ENCODE measurements around the gene SOX6.

Gene SOX6

DNA sequence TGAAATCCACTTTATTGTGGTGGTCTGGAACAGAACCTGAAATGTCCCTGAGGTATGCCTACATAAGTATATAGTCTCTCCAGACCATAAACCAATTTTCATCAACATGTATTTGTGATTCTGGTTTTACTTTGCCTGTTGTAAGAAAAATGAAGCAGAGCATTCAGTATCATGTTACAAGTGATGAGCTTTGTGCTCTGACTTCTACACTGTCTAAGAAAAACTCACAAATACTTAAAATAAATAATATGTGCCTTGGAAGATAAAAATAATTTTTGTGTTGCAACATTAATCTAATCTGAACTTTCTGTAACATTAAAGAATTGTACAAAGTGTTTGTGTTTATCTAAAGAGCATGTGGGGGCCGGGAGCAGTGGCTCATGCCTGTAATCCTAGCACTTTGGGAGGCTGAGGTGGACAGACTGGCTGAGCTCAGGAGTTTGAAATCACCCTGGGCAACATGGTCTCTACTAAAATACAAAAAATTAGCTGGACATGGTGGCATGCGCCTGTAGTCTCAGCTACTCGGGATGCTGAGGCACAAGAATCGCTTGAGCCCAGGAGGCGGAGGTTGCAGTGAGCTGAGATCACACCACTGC lies 219.5 kb downstream of the SOX6 start:
- no peak for DNase-seq

DNA sequence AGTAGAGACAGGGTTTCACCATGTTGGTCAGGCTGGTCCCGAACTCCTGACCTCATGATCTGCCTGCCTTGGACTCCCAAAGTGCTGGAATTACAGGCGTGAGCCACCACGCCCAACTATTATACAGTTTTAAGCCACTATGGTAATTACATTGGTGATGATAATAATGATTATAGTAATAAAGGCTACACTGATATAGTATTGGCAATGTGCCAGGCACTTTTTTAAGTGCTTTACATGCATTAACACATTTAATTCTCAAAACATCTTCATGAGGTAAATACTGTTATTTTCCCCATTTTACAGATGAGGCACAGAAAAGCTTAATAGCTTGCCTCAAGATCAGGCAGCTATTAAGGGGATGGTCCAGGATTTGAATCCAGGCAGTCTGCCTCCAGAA lies 222.5 kb downstream of the SOX6 start:
- DNase-seq, result no peak

GRCh38 chr11:16127732-16128131 lies 228.6 kb downstream of the SOX6 start:
- no peak for DNase-seq

GRCh38 chr11:16126362-16126761 lies 230.0 kb downstream of the SOX6 start:
- DNase-seq, result no peak

DNA sequence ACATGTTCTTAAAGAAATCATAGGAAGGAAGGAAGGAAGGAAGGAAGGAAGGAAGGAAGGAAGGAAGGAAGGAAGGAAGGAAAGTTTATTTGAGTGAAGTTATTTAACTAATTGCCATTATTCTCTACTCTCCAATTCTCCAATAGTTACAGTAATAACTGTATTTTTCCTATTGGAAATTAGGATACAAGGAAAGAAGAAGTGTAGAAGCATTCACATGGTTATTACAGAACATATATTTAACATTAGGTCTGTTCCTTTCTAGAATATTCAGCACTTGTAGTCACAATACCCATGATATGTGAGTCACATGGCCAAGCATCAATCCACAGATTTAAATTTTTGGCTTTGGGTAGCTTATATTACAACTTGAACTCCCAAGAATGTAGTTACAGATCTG lies 230.6 kb downstream of the SOX6 start:
- DNase-seq, result no peak

- no peak for DNase-seq
These were observed 232.0 kb downstream of the SOX6 start for GRCh38 chr11:16124390-16124789.

DNA sequence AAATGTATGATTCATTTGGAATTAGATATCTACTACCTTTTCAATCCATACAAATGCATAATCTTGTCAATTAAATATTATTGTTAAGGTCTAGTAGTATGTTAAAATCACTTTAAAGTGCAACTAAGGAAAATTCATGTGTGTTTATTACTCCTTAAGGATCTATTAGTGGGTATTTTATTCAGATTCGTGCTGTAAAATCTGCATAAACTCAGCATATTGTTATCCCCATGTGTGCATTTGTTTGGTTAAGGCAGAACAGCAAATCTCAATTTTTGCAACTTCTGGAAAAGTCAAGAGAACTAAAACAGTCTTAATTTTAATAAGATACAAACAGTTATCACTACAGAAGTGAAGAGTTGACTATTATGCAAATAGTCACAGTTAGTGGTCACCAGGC lies 234.5 kb downstream of the SOX6 start:
- DNase-seq, result no peak

GRCh38 chr11:16120008-16120407 lies 236.3 kb downstream of the SOX6 start:
- DNase-seq, result no peak

DNA sequence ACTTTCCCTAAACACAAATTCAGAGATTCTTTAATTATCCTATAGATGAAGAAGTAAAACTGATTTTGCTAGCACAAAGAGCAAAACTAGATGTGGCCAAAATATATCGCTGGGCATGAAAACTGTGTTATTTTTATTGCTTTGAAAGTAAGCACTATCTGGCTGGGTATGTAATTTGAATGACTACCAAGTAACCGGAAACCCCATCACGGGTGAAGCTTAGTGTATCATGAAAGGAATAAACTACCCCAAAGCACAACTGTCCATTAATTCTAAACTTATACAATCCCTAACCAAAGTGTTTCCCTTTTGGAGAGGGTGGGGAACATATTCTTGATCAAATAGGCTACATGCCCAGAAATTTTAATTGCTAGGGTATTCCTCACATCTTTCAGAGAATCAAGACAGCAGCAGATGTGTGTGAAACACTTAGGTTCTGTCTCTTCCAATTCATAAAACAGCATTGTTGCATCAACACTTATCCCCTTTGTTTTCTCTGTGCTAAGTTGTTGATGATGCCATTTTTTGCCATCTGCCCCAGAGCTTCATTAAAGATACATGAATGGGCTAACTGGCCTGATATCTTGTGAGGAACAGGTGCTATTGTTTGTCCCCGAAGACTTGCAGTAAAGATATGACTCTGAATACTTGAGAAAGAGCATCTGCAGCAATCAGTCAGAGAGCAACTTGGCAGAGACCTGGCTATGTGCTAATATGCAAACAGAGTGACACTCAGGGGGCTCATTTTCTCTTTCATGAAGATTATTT lies 238.2 kb downstream of the SOX6 start:
- no peak for DNase-seq

DNA sequence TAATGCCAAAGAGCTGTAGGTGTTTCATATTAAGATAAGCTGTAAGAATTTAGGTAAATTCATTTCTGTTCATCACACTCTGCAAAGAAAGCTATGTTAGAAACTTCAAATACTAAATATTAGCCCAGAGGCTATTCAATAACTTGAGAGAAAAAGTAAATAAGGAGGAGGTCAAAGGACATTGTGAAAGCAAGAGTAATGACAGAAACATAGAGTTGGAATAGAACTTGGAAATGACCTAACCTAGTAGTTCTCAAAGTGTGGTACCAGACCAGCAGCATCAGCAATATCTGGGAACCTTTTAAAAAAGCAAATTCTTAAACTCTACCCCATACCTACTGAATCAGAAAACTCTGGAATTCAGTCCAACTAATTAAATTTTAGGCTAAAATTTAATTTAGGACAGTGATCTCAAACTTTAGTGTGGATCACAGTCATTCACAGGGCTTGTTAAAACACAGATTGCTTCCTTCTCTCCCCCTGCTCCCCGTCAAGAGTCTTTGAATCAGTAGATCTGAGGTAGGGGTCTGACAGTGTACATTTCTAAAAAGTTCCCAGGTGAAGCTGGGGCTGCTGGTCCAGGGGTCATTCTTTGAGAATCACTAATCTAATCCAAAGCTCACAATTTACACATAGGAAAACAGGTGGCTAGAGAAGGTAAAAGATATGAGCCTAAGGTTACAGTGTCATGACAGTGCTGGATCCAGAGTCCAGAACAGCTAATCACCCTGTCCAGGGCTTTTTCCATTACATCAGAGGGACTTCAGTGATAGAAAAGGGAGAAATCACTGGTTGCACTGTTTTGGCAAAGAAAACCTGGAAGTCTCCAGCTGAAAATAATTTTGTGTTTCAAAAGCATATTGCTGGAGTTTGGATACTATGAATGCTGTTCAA lies 241.1 kb downstream of the SOX6 start:
- DNase-seq, result no peak

GRCh38 chr11:16114431-16114830 lies 241.9 kb downstream of the SOX6 start:
- no peak for DNase-seq

- DNase-seq, result no peak
These were observed 244.7 kb downstream of the SOX6 start for GRCh38 chr11:16111690-16112089.

GRCh38 chr11:16110886-16111285 lies 245.5 kb downstream of the SOX6 start:
- DNase-seq, result no peak

GRCh38 chr11:16099343-16099900 lies 256.9 kb downstream of the SOX6 start:
- no peak for DNase-seq

GRCh38 chr11:16098526-16099205 lies 257.7 kb downstream of the SOX6 start:
- DNase-seq, result no peak

- DNase-seq, result no peak
These were observed 258.8 kb downstream of the SOX6 start for GRCh38 chr11:16097543-16097942.

GRCh38 chr11:16096336-16096735 lies 260.0 kb downstream of the SOX6 start:
- no peak for DNase-seq

DNA sequence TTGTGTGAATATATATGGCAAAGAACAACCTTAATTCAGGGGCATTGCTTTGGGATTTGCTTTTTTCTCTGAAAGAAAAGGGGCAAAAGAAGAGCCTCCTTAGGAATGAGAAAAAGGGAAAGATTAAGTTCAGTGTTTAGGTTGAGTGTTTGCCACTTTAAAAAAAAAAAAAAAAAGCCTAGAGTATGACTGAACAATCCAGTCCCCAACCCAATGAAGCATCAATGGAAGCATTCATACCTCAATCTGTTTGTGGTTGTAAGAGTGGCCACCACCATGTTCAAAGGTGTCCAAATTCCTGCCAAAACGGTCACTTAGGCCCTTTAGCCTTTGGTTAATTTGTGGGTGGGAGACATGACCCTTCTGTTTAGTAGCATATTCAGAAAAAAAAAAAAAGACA lies 260.6 kb downstream of the SOX6 start:
- DNase-seq, result no peak

DNA sequence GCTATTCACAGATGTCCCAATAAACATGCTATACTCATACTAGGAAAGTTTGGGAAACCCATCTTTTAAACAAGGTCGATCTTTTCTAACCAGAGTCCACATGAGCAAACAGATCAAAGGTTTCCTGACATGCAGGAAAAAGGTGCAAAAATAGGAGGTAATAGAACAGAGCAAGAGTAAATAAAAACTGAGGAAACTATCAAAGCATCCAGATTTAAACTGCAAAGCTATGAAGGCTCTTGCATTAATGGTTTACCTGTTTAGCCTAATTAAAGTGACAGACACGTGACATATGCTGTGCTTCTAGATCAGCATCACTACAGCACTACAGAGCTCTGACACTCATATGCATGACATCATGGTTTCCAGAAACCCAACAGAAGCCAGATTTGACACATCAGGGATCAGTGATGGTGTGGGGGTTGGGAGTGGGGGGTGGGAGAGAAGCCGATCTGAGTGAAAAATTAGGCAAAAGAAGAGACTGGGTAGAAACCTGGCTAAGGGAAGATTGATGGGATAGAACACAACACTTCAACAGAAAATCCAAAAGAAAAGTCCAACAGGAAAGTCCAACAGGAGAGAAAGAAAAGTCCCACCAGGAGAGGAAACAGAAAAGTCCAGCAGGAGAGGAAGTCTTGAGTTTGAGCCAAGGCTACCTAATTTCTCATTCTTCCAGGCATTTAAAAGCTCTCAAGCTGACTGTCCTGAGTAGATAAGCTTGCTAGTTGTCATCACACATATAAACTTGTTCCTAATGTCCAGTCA lies 262.3 kb downstream of the SOX6 start:
- no peak for DNase-seq

- DNase-seq, result no peak
These were observed 264.5 kb downstream of the SOX6 start for GRCh38 chr11:16091862-16092261.

- no peak for DNase-seq
These were observed 266.9 kb downstream of the SOX6 start for GRCh38 chr11:16089481-16089880.

GRCh38 chr11:16088774-16089173 lies 267.6 kb downstream of the SOX6 start:
- DNase-seq, result no peak
